ENCODE data around the gene RHPN2.
"Not testable (repeated sequence)": the region's sequence is repeated elsewhere in the genome, so short reads cannot be mapped to it uniquely, and the experiment has no call there.

GRCh38 chr19:33037168-33038025 is 27.3 kb downstream of the RHPN2 start:
- TF ChIP-seq GATA2 (IDR thresholded peaks at IDR 0.05; ENCODE audit: insufficient read depth, insufficient read length, low read depth, low read length); POLR2A (IDR thresholded peaks at IDR 0.05; ENCODE audit: low read depth, low read length): not testable (repeated sequence)
